ENCODE data around the gene B4GALT5.

- TF ChIP-seq CTCF (IDR thresholded peaks at IDR 0.05; ENCODE audit: low read depth, low read length) = no peak
- TF ChIP-seq EZH2phosphoT487 (IDR thresholded peaks at IDR 0.05; ENCODE audit: low read depth) = no peak
Measured at GRCh38 chr20:49687595-49688567, 25.8 kb downstream of the B4GALT5 start.

Measured in OCI-LY3 (cell line).